HG03064 (cell line): ENCODE data around the gene DGKQ.

Source experiments
- ATAC-seq: cut with Tn5 transposase; IDR thresholded peaks from one replicate; pipeline ENCODE4 v1.9.1; 2021; ENCODE audit warnings: low read depth; ENCODE audit not compliant: unreplicated experiment

Gene DGKQ

DNA sequence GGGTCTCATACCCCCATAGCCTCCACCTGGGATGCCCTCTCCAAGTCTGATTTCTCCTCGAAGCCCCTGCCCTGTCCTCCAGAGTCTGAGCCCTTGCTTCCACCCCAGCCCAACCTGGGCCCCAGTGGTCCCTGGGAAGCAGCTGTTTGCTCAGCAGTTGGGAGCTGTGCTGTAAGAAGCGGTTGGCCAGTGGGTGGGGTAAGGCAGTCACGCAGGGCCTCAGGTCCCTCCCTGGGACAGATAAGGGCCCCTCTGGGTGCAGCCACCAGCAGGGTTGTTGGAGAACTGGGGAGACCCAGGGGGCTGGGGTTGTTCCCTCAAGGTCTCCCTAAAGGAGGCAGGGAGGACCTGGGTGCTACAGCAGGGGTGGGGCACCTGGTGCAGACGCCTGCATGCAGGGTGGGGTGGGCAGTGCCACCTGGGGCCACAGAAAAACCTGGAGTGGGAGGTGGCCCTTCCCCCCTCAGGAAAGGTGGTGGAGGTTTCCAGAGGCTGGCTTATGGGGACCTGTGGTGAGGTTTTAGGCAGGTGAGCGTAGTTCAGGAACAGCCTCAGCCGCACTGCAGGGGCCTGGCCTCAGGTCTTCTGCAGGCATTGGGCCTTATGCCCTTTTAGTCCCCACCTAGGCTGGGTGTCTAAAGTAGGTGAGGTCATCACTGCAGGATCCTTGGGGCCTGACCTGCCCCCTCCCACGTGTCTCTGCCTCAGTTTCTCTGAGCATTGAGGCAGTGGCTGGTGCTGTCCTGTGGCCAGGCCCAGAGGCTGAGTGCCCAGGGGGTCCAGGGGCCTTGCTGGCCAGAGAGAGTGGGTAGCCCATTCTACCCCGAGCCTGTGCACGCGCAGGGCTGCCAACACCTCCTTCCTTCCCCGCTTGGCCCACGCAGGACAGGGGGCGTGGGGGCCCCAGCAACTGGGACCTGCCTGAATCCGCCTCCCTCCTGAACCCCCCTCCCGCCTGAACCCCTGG is 22.9 kb upstream of the DGKQ start:
- no peak for ATAC-seq

DNA sequence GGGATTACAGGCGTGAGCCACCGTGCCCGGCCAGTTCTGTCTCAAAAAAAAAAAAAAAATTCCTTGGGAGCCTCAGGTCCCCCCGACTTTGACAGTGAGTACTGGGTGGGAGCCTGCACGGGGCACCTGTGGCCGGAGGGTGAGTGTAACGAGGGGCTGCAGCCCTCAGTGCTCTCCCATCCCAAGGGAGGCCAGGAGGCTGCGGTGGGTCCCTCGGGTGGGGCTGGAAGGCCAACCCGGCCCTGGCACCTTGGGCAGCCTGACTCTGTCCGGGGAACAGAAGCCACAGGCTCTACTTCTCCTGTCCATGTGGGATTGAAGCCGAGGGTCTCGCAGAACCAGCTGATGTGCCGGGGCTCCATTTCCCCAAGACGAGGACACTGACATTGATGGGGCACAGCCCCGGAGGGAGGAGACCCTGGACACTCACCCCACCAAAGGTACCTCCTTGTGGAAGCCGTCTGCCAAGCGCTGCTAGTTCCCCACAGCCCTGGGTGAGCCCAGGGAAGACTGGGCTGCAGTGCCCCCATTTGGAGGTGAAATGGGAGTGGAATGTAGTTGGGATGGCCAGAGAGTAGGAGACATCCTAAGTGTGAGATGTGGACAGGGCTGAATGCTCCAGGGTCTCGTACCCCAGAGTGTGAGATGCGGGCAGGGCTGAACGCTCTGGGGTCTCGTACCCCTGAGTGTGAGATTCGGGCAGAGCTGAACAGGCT is 22.1 kb upstream of the DGKQ start:
- ATAC-seq, result no peak

DNA sequence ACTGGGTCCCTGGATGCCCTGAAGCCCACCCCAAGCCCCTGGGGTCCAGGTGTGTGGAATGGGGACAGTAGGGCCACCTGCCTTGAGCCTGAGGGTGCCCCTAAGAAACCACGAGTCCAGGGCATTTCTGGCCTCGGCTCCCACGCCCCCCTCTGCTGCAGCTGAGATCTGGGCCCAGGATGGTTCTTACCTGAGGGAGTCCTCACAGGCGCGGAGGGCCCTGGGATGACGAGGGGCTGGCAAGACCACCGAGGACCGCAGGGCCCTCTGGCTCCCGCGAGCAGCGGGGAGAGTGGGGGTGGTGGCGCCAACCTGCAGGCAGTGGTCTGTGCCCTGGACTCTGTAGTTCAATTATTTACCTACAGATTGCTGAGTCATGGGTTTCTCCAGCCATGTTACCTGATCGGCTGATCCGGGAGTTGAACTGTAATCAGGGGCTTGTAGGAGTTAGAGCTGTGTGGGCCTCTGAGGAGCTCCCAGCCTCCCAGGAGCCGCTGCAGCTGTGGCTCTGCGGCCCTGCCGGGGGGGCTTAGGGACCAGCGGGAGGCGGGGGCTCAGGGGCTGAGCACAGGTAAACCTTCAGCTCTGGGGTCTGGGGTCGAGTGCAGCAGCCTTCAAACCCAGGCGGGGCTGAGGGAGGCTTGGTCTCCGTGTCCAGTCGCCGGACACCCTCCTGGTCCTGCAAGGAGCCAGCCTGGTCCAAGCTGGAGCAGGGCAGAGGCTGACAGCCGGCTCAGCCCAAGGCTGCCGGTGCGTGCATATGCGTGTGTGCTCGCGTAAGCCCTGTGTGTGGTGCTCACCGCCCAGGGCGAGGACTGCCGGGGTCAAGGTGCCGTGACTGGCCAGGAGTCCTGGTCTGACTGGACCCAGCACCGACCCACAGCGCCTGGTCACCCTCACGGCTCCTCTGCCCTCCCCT is 20.0 kb upstream of the DGKQ start, which contains the start of gene SLC26A1:
TSS of gene SLC26A1 (minus strand) at position 294 of the 919 bp plus-strand sequence. CDS start 1,701 bp downstream, outside the sequence.
- no peak for ATAC-seq

DNA sequence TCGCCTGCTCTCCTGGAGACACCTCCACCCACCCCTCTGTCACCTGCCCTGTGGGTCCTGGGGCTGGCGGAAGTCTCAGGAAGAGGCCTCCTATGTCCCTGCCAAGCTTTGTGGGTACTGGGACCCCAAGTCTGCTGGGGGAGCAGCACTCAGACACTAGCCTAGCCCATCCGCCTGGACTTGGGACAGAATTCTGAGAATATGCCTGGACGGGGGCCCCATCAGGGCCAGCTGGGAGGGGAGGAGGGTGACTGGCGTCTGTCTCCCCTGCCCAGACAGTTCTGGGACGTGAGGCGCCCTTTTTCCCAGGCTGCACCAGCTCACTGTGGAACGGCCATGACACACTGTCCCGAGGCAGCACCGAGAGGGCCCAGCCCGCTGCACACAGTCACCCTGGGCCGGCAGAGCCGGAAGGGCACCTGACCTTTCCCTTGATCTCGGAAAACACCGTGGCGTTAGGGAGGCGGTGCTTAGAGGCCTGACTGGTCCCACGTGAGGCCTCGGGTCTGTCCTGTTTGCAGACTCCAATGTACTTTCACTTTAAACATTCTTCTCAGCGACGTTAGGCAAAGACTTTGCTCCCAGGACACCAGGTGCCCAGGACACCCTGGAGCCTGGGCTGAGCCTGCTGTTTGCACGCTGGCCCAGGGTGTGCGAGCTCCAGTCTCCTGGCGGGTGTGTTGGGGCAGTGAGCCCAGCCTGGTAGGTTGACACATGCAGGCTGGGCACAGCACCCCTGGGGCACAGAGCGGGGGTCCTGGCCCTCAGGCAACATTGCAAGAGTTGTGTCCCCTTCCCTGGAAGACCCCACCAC is 19.1 kb upstream of the DGKQ start:
- no peak for ATAC-seq

DNA sequence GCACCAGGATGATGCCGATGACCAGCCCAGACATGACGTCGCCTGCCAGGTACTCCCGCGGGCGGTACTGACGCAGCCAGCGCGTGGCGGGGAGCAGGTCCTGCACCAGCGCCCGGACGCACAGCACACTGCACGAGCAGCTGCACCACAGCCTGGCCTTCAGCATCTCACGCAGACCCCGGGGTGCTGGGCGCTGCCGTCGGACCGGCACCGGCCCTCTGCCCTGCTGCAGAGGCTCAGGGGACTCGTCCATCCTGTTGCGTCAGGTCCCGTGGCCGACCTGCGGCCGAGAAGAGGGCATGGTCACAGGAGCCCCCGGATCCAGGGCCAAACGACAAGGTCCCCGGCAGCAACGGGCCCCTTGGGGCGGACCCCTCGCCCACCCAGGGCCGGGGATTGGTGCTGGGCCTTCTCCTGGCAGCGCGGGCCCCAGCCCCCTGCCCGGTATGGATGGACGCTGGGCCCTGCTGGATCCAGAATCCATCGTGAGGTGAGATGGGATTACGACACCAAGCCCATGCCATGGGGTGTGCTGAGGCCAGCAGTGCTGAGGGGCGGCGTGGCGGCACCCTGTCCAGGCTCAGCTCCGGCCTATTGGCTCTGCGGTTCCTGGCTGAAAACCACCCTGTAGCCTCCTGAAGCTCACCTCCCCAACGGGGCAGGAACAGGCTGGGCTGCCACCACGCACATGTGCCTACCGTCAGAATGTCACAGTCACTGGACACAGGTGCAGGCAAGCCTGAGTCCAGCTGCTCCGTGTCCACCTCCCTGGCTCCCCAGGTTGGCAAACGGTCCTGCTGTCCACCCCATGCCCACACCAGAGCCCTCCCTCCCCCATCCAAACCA is 18.3 kb upstream of the DGKQ start:
- ATAC-seq, result no peak

DNA sequence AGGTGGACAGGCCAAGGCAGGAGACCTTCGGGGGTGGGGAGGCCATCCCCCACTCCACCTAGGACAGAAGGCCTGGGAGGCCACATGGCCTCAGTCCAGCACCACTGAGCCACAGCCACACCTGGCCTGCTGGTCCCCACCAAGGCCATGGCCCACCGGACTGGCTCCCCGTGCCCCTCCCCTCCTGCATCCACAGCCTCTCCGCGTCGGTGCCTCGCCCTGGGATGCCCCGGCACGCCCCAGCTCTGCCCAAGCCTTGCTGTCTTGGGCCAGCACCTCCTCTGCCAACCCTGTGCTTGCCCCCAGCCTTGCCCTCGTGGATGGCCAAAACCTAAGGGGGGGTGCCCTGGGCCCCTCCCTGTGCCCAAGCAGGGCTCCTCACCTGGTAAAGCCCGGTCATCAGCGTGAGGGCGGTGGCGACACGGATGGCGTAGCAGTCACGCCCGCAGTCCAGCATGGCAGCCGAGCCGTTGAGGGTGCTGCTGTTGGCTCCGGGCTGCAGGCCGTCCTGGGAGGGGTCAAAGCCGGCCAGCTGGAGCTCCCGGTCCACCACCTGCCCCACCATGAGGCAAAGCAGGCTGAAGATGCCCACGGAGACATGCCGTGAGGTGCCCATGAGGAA is 17.5 kb upstream of the DGKQ start:
- no peak for ATAC-seq

DNA sequence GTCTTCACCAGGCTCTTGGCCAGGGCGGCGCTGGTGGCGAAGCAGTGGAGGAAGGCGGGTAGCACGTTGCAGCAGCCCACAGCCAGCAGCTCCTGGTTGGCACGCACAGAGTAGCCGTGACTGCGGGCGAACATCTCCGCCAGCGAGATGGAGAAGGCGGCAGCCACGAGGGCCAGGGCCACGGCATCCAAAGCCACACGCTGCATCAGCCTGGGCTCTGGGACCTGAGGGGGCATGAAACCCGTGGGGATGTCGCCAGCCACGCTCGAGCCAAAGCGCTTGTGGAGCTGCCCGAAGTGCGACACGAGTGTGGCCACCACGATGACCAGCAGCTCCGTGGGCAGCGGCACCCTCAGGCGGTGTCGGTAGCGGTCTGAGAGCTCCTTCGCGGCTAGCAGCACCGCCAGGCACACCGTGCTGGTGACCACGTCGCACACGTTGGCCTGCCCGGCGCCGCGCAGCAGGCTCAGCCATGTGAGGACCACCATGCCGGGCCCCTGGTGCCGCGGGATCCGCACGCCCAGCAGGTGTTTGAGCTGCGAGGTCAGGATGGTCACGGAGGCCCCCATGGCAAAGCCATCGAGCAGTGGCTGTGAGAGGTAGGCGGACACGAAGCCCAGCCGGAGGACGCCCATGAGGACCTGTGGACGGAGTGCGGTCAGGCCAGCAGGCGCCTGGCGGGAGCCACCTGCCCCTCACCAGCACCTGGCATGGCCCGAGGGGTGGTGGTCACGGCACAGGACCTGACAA is 16.5 kb upstream of the DGKQ start:
- ATAC-seq, result no peak

DNA sequence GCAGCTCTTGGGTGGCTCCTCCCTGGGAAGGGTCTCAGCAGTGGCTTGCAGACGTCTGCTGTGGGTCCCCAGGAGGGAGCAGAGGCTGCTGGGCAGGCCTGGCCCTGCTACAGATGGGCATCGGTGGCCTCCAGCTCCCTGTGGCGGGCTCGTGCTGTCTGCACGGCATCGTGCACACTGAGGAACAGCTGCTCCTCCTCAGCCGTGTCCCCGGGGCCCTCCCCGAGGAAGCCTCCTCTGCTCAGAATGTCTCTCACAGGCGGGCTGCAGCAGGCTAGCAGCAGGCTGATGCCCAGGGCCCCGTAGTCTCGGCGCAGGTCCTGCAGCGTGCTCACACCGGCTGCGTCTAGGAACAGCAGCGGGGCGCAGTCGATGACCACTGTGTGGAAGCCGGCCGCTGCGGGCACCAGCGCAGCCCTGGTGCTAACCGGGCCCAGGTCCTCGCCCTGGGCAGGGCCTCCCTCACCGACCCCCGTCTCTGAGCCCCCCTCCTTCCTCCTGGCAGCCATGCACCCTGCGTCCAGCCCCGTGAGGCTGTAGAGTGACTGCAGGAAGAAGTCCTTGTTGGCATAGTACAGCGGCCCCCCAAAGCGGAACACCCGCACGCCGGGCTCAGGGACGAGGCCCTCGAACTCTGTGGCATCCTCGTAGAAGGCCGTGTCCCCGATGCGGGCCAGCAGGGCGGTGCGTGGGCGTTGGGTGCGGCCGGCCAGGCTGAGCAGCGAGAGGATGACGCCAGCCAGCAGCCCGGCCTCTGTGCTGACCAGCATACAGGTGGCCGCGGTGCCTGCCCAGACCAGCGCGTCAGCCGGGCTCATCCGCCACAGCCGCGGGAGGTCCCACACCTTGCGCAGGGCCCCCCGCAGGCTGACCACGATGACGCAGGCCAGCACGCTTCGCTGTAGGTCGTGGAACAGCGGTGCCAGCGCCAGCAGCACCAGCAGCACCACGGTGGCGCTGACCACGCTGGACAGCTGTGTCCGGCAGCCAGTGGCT is 15.7 kb upstream of the DGKQ start:
- no peak for ATAC-seq

DNA sequence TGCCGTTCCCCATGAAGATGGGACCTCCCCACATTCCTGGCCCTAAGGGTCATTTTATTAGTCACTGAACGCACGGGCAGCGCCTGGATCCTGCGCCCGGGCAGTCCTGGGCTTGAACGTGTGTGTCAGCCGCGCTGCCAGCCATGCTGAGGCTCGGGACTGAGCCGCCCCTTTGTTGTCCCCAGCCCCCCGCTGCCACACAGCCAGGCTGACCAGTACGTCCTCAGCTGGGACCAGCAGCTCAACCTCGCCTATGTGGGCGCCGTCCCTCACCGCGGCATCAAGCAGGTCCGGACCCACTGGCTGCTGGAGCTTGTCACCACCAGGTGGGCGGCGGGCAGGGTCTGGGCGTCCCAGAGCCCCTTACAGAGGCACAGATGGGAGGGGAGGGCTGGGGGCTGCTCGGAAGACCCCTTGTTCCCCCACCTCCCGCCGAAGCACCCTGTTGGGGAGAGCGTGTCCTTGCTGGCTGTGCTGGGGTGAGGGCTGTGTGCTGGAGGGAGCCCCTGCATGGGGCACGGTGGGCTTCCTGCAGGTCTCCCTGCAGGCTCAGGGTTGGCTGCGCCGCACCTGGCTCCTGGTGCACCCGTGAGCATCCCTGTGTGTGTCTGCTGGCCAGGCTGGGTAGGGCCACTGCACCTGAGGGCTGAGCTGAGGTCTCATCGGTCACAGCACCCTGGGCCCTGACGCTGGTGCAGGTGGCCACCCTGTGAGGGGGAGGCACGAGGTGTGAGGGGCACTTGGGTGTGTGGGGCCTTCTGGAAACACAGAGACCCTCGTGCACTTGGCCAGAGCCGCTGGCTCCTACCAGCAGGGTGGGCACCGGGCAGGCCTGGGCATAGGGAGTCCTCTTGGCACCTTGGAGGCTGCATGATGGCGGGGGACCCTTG is 14.5 kb upstream of the DGKQ start:
- ATAC-seq, result no peak

DNA sequence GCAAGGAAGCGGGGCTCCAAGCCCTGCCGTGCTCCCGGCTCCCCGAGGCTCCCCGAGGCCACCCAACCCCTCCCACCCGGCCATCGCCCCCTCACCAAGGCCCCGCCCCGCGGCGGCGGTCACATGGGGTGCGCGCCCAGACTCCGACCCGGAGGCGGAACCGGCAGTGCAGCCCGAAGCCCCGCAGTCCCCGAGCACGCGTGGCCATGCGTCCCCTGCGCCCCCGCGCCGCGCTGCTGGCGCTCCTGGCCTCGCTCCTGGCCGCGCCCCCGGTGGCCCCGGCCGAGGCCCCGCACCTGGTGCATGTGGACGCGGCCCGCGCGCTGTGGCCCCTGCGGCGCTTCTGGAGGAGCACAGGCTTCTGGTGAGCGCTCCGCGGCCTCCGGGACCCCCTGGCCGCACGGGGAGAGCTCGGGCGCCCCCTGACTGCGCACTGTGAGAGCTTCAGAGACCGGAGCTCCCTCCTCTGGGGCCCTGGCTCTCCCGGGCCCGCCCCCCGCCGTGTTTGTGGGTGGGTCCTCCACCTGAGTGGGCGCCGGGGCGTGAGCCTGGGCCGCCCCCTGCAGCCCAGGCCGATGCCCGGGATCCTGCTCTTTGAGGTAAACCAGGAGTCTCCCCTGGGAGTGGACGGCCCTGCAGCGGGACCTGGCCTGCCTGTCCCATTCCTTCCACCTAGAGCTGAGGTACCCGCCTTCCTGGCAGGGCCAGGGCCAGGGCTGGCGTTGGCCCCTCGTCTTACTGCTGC is 13.7 kb upstream of the DGKQ start, which contains the start of gene IDUA:
TSS of gene IDUA (plus strand) at position 166 of the 745 bp plus-strand sequence. CDS start at position 207, 41 bp downstream.
- peak; percentile 68 for ATAC-seq

DNA sequence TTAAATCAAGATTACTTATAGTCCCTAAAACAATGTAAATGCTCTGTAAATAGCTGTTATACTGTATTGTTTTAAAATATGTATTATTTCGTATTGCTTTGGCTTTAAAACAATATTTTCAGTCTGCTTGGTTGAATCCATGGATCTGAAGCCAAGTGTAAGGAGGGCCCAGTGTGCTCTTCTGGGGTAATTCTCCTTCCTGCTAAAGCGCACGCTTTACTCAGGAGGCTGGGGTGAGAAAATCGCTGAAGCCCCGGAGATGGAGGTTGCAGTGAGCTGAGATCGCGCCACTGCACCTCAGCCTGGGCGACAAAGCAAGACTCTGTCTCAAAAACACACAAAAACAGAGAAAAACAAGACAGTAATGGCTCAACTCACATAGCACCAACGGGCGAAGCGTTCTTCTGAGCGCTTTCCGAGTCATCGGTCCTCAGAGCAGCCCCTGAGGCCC is 13.1 kb upstream of the DGKQ start:
- ATAC-seq, result no peak

DNA sequence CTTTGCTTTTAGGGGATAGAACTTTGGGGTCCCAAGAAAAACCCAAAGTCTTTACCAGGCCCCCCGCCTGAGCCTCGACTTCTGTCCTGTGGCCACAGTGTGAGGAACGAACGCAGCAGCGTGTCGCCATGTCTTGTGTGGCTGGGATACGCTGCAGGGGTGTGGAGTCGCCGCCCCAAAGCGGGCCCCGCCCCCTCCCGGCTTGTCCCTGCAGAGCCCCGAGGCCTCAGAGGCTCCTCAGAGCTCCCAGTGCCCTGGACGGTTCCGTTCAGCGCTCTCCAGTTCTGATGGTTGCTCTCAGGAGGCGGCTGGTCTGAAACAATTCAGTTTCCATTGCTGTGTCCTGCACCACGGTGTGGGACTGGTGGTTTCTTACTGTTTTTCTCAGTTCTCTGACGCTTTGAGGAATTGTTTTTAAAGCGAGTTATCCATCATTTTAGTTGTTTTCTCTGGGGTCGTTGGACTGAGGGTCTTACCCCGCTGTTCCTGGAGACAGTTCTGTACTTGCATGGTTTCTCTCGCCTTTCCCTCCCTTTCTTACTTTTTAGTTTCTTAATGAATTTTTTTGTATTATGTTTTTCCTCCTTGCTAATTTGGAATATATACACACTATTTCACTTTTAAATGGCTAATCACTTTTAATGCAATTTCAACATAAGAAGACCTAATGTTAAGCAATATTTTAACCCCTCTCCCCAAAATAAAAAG is 11.9 kb upstream of the DGKQ start:
- ATAC-seq, result no peak

DNA sequence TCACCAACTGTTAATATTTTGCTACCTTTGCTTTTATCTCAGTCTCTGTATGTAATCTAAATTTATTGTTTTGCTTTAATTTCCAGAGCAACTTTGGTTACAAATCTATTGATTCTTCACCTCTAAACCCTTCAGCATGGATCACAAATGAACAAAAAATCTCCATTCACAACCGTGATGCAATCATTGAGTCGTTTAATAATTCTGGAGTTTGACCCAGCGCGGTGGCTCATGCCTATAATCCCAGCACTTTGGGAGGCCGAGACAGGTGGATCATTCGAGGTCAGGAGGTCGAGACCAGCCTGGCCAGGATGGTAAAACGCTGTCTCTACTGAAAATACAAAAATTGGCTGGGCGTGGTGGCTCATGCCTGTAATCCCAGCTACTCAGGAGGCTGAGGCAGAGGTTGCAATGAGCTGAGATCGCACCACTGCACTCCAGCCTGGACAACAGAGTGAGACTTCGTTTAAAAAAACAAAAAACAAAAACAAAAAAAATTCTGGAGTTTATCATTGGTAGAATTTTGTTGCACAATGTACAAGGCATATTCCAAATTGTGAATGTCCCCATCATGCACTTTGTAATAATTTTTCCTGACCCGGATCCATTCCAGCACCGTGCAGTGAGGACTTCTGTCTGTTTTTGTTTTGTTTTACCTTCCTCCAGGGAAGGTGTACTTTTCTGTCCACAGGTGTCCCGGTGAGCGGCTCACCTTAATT is 11.1 kb upstream of the DGKQ start:
- no peak for ATAC-seq
